ENCODE results near the gene MKS1.

The MKS1 gene

GRCh38 chr17:58231641-58232040, 12.6 kb upstream of the MKS1 start:
- H3K9ac ChIP-seq (ENCODE audit: low read length), result no peak overlapping the region

DNA sequence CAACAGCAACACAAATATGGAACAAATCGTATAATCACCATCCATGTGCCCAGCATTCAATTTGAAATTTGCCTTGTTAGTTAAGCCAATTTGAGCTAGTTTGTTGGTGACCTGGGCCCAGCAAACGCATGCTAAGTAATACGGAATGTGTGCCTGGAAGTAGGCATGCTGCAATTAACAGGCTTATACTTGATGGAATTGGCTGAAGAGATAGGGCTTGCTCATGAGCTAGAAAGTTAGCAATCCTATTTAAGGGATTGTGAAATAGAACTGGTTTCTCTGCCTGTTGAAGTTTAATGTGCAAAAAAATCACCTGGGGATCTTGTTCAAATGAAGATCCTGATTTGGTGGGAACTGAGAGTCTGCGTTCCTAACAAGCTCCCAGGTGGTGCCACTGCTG, 10.8 kb upstream of the MKS1 start:
- Histone ChIP-seq H3F3A (ENCODE audit: insufficient read depth, low read length) (peaks cover 14% of the 10 kb centered on the region; the same call in 1 of the 2 replicates), H3K27ac (ENCODE audit: low read length) (no peak overlapping the region), H3K9ac (ENCODE audit: low read length) (no peak overlapping the region), H3K4me1 (ENCODE audit: low read length) (peaks cover 14% of the 10 kb centered on the region), H3K79me2 (ENCODE audit: low read length) (no peaks in the 10 kb centered on the region), H3K36me3 (replicated peaks; ENCODE audit: insufficient read depth, low read length) (no peaks in the 10 kb centered on the region), H4K20me1 (ENCODE audit: insufficient read depth, low read length) (no peaks in the 10 kb centered on the region; the same call in 1 of the 2 replicates), H2AFZ (ENCODE audit: low read length) (no peak overlapping the region), H3K9me3 (replicated peaks; ENCODE audit: insufficient read depth, low read length) (no peaks in the 10 kb centered on the region), H3K4me2 (ENCODE audit: low read depth, low read length) (no peak overlapping the region), H3K9me2 (replicated peaks; ENCODE audit: insufficient read depth, low read length) (no peaks in the 10 kb centered on the region), H3K27me3 (replicated peaks; ENCODE audit: insufficient read depth, low read length) (peaks cover 90% of the 10 kb centered on the region), H3K4me3 (ENCODE audit: low read length) (no peak overlapping the region)
- no peak for TF ChIP-seq EZH2 (optimal IDR thresholded peaks at IDR 0.05; ENCODE audit: low read depth, low read length)
- TF ChIP-seq, protein P1, sequence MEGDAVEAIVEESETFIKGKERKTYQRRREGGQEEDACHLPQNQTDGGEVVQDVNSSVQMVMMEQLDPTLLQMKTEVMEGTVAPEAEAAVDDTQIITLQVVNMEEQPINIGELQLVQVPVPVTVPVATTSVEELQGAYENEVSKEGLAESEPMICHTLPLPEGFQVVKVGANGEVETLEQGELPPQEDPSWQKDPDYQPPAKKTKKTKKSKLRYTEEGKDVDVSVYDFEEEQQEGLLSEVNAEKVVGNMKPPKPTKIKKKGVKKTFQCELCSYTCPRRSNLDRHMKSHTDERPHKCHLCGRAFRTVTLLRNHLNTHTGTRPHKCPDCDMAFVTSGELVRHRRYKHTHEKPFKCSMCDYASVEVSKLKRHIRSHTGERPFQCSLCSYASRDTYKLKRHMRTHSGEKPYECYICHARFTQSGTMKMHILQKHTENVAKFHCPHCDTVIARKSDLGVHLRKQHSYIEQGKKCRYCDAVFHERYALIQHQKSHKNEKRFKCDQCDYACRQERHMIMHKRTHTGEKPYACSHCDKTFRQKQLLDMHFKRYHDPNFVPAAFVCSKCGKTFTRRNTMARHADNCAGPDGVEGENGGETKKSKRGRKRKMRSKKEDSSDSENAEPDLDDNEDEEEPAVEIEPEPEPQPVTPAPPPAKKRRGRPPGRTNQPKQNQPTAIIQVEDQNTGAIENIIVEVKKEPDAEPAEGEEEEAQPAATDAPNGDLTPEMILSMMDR (IDR thresholded peaks at IDR 0.05; ENCODE audit: low read length), result no peak
- no peak for TF ChIP-seq EZH2phosphoT487 (IDR thresholded peaks at IDR 0.05; ENCODE audit: low read length)
- DNase-seq, result no peak

More at GRCh38 chr17:58231641-58232040, 12.6 kb upstream of the MKS1 start:
- Histone ChIP-seq H3K27me3 (replicated peaks; ENCODE audit: insufficient read depth, low read length) (peaks cover 94% of the 10 kb centered on the region), H3K27ac (ENCODE audit: low read length) (no peak overlapping the region), H3K4me1 (ENCODE audit: low read length) (peaks cover 14% of the 10 kb centered on the region), H3K36me3 (replicated peaks; ENCODE audit: insufficient read depth, low read length) (no peaks in the 10 kb centered on the region), H2AFZ (ENCODE audit: low read length) (no peak overlapping the region), H3K9me2 (replicated peaks; ENCODE audit: insufficient read depth, low read length) (no peaks in the 10 kb centered on the region), H4K20me1 (ENCODE audit: insufficient read depth, low read length) (no peaks in the 10 kb centered on the region; the same call in 1 of the 2 replicates), H3F3A (ENCODE audit: insufficient read depth, low read length) (peaks cover 14% of the 10 kb centered on the region; the same call in 1 of the 2 replicates), H3K4me3 (ENCODE audit: low read length) (no peak overlapping the region), H3K4me2 (ENCODE audit: low read depth, low read length) (no peak overlapping the region), H3K79me2 (ENCODE audit: low read length) (no peaks in the 10 kb centered on the region), H3K9me3 (replicated peaks; ENCODE audit: insufficient read depth, low read length) (no peaks in the 10 kb centered on the region)
- TF ChIP-seq, protein P1 (IDR thresholded peaks at IDR 0.05; ENCODE audit: low read length), result no peak
- no peak for TF ChIP-seq EZH2phosphoT487 (IDR thresholded peaks at IDR 0.05; ENCODE audit: low read length)
- no peak for TF ChIP-seq EZH2 (optimal IDR thresholded peaks at IDR 0.05; ENCODE audit: low read depth, low read length)
- no peak for DNase-seq

DNA sequence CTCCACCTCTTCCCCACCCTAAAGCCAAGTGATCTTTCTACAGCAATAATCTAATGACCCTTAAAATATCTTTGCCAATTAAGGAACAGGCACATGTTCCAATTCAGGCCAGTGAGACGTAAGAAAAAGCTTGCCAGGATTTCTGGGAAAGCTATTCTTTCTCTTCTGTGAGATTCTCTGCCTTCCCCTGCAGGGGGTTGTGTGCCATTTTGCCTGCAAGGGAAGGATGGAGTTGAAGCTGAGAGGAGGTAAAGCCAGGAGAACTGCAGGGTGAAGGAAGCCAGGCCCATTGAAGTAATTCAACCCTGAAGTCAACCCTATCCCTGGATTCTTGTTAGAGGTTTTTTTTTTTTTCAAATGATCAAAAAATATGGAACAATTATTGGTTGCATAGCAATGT, 10.3 kb upstream of the MKS1 start:
- H3K4me3 ChIP-seq (ENCODE audit: low read length), result no peak overlapping the region
- peaks cover 14% of the 10 kb centered on the region for H3K4me1 ChIP-seq (ENCODE audit: low read length)
- H3F3A ChIP-seq (ENCODE audit: insufficient read depth, low read length), result peaks cover 14% of the 10 kb centered on the region; the same call in 1 of the 2 replicates
- TF ChIP-seq, protein P1 (IDR thresholded peaks at IDR 0.05; ENCODE audit: low read length), result no peak
- TF ChIP-seq EZH2phosphoT487 (IDR thresholded peaks at IDR 0.05; ENCODE audit: low read length) (no peak), EZH2 (optimal IDR thresholded peaks at IDR 0.05; ENCODE audit: low read depth, low read length) (no peak)
- H3K9me2 ChIP-seq (replicated peaks; ENCODE audit: insufficient read depth, low read length), result no peaks in the 10 kb centered on the region
- no peak overlapping the region for H2AFZ ChIP-seq (ENCODE audit: low read length)
- no peaks in the 10 kb centered on the region for H3K79me2 ChIP-seq (ENCODE audit: low read length)
- peaks cover 85% of the 10 kb centered on the region for H3K27me3 ChIP-seq (replicated peaks; ENCODE audit: insufficient read depth, low read length)
- no peak overlapping the region for H3K4me2 ChIP-seq (ENCODE audit: low read depth, low read length)
- no peaks in the 10 kb centered on the region; the same call in 1 of the 2 replicates for H4K20me1 ChIP-seq (ENCODE audit: insufficient read depth, low read length)
- no peaks in the 10 kb centered on the region for H3K36me3 ChIP-seq (replicated peaks; ENCODE audit: insufficient read depth, low read length)
- DNase-seq, result no peak
- H3K9me3 ChIP-seq (replicated peaks; ENCODE audit: insufficient read depth, low read length), result no peaks in the 10 kb centered on the region
- no peak overlapping the region for H3K27ac ChIP-seq (ENCODE audit: low read length)
- no peak overlapping the region for H3K9ac ChIP-seq (ENCODE audit: low read length)

Measured in MM.1S (cell line).